Measurements from ENCODE around the gene SNTG2. TPM values are rescaled to one million over a fixed set of nuclear protein-coding genes. Genes with fewer than 3 reads are reported as not detected.
"Not testable (repeated sequence)": the region's sequence is repeated elsewhere in the genome, so short reads cannot be mapped to it uniquely, and the experiment has no call there.

Gene SNTG2
- total RNA-seq, 1 donor from 2014 or later, result 11.8 TPM

DNA sequence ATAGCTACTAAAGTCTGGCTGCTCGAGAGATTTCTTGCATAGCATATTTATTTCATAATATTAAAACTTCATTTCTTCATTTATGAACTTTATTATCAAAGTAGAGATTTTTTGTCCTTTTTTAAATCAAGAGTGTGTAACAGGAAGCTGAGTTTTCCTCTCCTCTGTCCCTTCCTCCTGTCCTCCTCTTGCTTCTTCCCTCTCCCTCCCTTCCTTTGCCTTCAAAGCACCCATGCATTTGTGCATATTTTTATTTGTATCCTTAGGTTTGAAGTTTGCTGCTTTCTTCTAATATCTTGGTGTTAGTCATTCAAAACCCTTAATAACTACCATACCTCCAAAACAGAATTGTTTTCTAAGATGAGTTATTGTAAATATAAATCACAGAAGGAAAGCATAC, 174.6 kb downstream of the SNTG2 start:
- Histone ChIP-seq H3K4me1 (no peaks in the 10 kb centered on the region), H3K27ac (no peak overlapping the region), H3K27me3 (no peaks in the 10 kb centered on the region), H3K36me3 (no peaks in the 10 kb centered on the region), H3K4me3 (no peak overlapping the region), H3K9me3 (no peaks in the 10 kb centered on the region)
- DNase-seq (ENCODE audit: extremely low spot score in 2 of 2), result no peak
- no peak for TF ChIP-seq POLR2A (IDR thresholded peaks at IDR 0.05)
- TF ChIP-seq, protein P1, sequence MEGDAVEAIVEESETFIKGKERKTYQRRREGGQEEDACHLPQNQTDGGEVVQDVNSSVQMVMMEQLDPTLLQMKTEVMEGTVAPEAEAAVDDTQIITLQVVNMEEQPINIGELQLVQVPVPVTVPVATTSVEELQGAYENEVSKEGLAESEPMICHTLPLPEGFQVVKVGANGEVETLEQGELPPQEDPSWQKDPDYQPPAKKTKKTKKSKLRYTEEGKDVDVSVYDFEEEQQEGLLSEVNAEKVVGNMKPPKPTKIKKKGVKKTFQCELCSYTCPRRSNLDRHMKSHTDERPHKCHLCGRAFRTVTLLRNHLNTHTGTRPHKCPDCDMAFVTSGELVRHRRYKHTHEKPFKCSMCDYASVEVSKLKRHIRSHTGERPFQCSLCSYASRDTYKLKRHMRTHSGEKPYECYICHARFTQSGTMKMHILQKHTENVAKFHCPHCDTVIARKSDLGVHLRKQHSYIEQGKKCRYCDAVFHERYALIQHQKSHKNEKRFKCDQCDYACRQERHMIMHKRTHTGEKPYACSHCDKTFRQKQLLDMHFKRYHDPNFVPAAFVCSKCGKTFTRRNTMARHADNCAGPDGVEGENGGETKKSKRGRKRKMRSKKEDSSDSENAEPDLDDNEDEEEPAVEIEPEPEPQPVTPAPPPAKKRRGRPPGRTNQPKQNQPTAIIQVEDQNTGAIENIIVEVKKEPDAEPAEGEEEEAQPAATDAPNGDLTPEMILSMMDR (IDR thresholded peaks at IDR 0.05), result no peak
- no peak for TF ChIP-seq POLR2AphosphoS5 (IDR thresholded peaks at IDR 0.05; ENCODE audit: insufficient read depth in 1 of 2, low read depth in 1 of 2)
- intact Hi-C loops (cut with DNase I), result no loop called here

DNA sequence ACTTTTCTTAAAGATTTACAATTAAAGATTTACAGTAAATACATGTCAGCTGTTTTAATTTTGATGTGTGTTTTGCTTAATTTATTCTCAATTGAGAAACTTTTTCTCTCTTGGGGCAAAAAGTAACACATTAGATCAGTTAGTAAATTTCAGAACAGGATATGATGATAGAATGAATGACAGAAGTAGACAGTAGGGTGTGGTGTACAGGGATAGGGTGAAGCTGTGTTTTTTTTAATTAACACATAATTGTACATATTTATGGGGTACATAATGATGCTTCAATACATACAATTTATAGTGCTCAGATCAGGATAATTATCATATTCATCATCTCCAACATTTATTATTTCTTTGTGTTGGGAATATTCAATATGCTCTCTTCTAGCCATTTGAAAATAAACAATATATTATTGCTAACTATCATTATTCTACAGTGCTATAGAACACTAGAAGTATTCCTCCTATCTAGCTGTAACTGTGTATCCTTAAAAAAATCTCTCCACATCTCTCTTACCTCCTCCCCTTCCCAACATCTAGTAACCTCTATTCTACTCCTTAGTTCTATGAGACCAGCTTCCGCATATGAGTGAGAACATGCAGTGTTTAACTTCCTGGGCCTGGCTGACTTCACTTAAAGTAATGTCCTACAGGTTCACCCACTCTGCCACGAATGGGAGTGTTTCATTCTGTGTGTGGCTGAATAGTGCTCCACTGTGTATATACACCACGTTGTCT, 175.2 kb downstream of the SNTG2 start:
- TF ChIP-seq, protein P1 (IDR thresholded peaks at IDR 0.05), result no peak
- no peak for TF ChIP-seq POLR2AphosphoS5 (IDR thresholded peaks at IDR 0.05; ENCODE audit: insufficient read depth in 1 of 2, low read depth in 1 of 2)
- Histone ChIP-seq H3K36me3 (no peaks in the 10 kb centered on the region), H3K9me3 (no peaks in the 10 kb centered on the region), H3K27ac (no peak overlapping the region), H3K4me3 (no peak overlapping the region), H3K4me1 (no peaks in the 10 kb centered on the region), H3K27me3 (no peaks in the 10 kb centered on the region)
- intact Hi-C loops (cut with DNase I), result no loop called here
- no peak for DNase-seq (ENCODE audit: extremely low spot score in 2 of 2)

DNA sequence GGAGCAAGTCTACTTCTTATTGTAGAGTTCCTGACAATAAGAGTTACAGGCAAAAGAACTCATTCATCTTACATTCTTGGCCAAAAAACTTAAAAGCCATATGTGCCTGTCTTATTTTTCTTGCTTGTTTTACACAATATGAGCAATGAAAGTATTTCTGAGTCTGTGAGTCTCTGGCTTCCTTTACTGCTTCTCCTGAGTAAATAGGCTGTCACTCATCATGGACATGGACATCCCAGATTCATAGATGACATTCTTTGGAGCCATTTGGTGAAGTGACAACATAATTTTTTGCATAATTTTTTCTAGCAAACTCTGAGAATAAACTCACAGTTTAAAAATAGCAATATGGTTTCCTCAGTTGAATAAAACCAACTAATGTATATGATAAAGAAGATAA, 179.3 kb downstream of the SNTG2 start:
- no peak for DNase-seq (ENCODE audit: extremely low spot score in 2 of 2)
- Histone ChIP-seq H3K36me3 (no peaks in the 10 kb centered on the region), H3K27ac (no peak overlapping the region), H3K4me3 (no peak overlapping the region), H3K4me1 (no peaks in the 10 kb centered on the region), H3K27me3 (no peaks in the 10 kb centered on the region), H3K9me3 (no peaks in the 10 kb centered on the region)
- intact Hi-C loops (cut with DNase I), result no loop called here
- TF ChIP-seq POLR2AphosphoS5 (IDR thresholded peaks at IDR 0.05; ENCODE audit: insufficient read depth in 1 of 2, low read depth in 1 of 2) (no peak), POLR2A (IDR thresholded peaks at IDR 0.05) (no peak)
- TF ChIP-seq, protein P1 (IDR thresholded peaks at IDR 0.05), result no peak

DNA sequence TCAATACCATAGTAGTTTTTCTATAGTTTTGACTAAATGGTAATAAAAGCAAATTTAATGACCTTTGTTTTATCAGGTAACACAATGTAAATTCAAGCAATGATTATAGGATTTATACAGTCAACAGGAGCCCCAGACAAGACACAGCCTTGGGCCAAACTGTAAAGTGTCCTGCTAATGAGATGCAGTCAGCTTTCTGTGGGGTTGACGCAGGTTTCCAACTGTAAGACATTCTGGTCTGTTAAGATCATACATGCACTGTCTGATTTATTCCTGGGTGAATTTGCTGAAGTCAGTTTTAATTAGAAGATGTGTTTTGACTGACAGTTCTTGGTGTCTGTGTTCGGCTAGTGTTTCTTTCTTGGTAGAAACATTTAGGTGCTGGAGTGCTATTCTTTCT, 180.3 kb downstream of the SNTG2 start:
- Histone ChIP-seq H3K36me3 (no peaks in the 10 kb centered on the region), H3K4me3 (no peak overlapping the region), H3K27ac (no peak overlapping the region), H3K9me3 (no peaks in the 10 kb centered on the region), H3K27me3 (no peaks in the 10 kb centered on the region), H3K4me1 (no peaks in the 10 kb centered on the region)
- TF ChIP-seq, protein P1 (IDR thresholded peaks at IDR 0.05), result no peak
- TF ChIP-seq POLR2A (IDR thresholded peaks at IDR 0.05), result no peak
- no peak for TF ChIP-seq POLR2AphosphoS5 (IDR thresholded peaks at IDR 0.05; ENCODE audit: insufficient read depth in 1 of 2, low read depth in 1 of 2)
- DNase-seq (ENCODE audit: extremely low spot score in 2 of 2), result no peak
- intact Hi-C loops (cut with DNase I), result no loop called here

DNA sequence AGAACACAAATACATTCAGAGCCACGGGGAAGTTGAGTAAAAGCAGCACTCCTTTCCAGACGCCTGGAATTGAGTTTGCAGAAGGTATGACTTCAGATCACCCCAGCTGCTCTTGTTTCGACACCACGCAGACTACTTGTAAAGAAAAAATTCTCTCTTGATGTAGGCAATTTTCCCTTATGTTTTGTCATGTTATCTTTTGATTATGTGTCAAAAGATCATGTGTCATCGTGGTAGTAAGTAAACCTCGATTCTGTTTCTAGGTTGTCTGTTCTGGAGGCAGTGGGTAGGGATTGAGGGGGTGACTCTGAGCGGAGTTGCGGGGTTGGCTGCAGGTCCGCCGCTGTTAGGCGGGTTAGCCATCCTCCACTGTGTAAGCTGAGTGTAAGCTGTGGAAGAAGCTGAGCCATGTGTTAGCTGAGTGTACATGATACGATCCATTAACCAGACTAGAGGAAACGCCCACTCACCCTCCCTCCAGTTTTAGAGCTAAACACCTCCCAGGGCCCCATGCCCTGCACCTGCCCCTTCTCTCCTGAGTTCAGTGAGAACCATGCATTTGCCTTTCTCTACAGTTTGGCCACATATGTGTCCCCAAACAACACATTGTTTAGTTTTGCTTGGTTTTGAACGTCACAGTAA, 181.8 kb downstream of the SNTG2 start:
- no peak for DNase-seq (ENCODE audit: extremely low spot score in 2 of 2)
- no peak overlapping the region for H3K4me3 ChIP-seq
- H3K9me3 ChIP-seq, result no peaks in the 10 kb centered on the region
- H3K4me1 ChIP-seq, result no peaks in the 10 kb centered on the region
- intact Hi-C loops (cut with DNase I), result no loop called here
- no peaks in the 10 kb centered on the region for H3K36me3 ChIP-seq
- TF ChIP-seq POLR2A (IDR thresholded peaks at IDR 0.05) (no peak), POLR2AphosphoS5 (IDR thresholded peaks at IDR 0.05; ENCODE audit: insufficient read depth in 1 of 2, low read depth in 1 of 2) (no peak)
- TF ChIP-seq, protein P1 (IDR thresholded peaks at IDR 0.05), result no peak
- no peaks in the 10 kb centered on the region for H3K27me3 ChIP-seq
- H3K27ac ChIP-seq, result no peak overlapping the region

DNA sequence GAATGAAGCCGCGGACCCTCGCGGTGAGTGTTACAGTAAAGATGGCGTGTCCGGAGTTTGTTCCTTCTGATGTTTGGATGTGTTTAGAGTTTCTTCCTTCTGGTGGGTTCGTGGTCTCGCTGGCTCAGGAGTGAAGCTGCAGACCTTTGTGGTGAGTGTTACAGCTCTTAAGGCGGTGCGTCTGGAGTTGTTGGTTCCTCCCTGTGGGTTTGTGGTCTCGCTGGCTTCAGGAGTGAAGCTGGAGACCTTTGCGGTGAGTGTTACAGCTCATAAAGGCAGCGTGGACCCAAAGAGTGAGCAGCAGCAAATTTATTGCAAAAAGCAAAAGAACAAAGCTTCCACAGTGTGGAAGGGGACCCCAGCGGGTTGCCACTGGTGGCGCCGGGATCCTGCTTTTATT, 183.2 kb downstream of the SNTG2 start:
- H3K4me1 ChIP-seq, H3K27ac ChIP-seq: not testable (repeated sequence)

More for the DNA sequence above, 183.2 kb downstream of the SNTG2 start:
- DNase-seq (ENCODE audit: extremely low spot score in 2 of 2); H3K36me3 ChIP-seq; H3K27me3 ChIP-seq; H3K9me3 ChIP-seq; H3K4me3 ChIP-seq; intact Hi-C loops (cut with DNase I): not testable (repeated sequence)
